ENCODE measurements around the gene COL5A1.

Gene COL5A1

GRCh38 chr9:134880484-134881312 lies 239.1 kb downstream of the COL5A1 start, which contains the start of gene FCN2:
FCN2 (plus strand) TSS chr9:134880810; CDS start chr9:134880822, 12 bp downstream.
- DNase-seq (ENCODE audit: low spot score) = no peak

DNA sequence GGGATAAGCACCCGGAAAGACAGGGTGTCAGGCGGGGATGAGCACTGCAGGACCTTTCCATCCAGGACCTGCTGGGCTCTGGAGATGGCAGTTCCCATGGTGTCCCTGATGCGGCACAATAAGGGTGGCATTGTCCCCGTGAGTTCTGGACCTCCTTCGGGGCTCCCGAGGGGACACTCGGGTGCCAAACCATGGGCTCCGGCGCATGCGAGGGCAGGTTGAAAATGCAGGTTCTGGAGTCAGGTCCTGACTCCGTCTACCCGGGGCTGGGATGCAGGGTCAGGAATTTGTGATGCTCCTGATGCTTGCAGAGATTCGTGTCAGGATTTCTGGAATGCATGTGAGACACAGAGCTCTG lies 239.7 kb downstream of the COL5A1 start:
- peak; percentile 6 for DNase-seq (ENCODE audit: low spot score)

DNA sequence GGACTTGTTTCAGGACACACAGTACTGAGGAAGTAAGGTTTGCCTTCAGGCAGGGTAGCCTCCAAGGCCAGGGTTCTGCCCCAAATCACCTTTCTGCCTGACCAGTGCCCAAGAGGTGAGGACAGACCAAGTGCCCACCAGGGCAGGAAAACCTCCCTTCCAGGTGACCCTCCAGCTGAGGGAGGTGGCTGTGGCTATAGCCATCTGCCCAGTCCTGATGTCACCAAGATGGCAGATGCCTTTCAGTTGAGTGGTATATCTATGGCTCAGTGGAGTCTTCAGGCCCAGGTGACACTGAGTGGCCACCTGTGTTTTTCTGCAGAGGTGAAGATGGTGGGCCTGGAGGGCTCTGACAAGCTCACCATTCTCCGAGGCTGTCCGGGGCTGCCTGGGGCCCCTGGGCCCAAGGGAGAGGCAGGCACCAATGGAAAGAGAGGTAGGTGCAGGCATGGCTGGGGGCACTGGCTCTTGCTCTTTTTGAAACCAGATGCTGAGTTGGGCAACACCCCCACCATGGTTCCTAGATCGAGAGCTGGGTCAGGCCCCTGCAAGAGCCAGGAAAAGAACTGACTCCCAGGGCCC lies 240.7 kb downstream of the COL5A1 start:
- no peak for DNase-seq (ENCODE audit: low spot score)

DNA sequence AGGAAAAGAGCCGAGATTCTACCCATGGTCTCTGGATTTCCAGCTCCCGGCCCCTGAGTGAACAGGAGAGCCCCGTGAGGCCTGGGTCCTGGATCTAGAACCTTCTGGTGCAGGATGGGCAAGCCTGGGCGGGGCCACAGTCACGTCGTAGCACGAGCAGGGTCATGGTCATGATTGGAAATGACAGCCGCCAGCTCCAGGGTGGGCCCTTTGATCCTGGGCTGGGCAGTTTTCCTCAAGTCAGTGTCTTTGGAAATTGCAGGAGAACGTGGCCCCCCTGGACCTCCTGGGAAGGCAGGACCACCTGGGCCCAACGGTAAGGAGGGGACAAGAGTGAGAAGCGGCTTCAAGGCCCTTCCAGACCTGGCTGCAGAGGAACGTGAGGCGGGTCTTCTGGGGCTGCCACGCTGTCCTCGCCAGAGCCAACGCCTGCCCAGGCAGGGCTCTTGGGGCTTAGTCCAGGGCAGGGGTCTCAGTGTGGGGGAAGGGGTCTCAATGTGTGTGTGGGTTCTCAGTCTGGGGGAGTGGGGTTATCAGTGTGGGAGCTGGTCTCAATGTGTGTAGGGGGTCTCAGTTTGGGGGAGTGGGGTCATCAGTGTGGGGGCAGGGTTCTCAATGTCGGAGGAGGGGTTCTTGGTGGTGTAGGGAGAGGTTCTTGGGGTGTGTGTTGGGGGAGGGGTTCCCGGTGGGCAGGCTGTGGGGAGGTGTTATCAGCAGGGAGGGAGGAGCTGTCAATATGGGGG lies 241.6 kb downstream of the COL5A1 start:
- DNase-seq (ENCODE audit: low spot score) = no peak

DNA sequence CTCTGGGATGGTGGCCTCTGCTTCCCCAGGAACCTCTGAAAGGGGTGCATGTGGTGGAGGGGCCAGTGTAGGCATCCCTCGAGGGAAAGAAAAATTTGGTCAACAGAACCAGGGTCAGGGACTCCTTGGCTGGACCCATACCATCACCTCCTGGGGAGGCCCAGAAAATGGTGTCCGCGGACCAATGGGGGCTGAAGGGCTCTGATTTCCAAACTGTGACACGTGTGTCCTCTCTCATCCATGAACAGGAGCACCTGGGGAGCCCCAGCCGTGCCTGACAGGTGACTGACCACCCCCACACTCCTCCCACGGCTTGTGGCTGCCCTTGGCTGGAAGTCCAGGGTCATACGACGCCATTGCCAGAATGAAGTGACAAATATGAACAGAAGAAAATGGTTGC lies 242.9 kb downstream of the COL5A1 start:
- no peak for DNase-seq (ENCODE audit: low spot score)

DNA sequence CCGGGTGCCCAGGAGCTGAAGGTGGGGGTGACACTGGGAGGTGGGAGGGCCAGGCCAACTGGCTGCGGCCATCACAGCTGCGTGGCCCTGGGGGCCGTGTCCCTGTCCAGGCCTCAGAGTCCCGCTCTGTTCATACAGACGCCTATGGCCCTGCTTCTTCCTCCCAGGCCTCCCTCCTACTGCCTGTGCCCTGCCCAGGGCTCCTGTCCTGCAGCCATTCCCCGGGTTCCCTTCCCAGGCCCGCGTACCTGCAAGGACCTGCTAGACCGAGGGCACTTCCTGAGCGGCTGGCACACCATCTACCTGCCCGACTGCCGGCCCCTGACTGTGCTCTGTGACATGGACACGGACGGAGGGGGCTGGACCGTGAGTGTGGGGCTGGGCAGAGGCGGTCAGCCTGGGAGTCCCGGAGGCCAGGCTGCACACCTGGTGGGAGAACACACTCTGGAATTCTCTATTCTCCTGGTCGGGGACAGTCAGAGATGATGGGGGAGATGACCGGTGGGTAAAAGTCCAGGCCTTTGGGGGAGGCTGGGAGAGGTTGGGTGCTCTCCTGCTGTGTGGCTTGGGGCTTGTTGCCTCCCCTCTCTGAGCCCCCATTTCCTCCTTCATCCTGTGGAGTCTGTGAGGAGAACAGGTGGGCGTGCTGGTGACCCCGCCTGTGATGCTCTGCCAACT lies 243.5 kb downstream of the COL5A1 start:
- no peak for DNase-seq (ENCODE audit: low spot score)

GRCh38 chr9:134885679-134886412 lies 244.2 kb downstream of the COL5A1 start:
- DNase-seq (ENCODE audit: low spot score) = no peak

DNA sequence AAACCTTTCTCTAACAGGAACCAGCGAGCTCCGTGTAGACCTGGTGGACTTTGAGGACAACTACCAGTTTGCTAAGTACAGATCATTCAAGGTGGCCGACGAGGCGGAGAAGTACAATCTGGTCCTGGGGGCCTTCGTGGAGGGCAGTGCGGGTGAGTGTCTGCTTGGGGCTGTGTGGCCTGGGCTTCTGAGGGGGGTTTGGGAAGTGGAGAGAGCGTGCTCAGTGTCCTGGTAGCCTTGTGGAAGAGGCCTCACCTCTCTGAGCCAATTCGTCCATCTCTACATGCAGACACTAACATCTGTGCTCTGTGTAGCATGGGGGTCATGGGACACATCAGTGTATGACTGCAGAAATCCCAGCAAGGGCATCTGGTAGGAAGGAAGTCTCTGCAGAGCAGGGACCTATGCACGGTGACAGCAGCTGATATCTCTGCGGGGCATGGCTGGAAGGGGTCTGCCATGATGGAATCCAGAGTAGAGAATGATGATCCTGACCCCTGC lies 244.9 kb downstream of the COL5A1 start:
- no peak for DNase-seq (ENCODE audit: low spot score)

DNA sequence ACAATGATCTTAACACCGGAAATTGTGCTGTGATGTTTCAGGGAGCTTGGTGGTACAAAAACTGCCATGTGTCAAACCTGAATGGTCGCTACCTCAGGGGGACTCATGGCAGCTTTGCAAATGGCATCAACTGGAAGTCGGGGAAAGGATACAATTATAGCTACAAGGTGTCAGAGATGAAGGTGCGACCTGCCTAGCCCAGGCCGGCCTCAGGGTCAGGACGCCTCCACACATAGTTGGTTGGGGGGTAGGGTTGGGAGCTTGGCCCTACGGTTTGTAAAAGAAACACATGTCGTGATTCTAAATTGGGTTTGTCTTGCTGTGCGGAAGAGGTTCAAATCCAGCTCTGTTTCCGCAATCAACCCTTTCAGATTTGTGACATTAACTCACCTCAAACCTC lies 245.6 kb downstream of the COL5A1 start:
- DNase-seq (ENCODE audit: low spot score) = no peak

DNA sequence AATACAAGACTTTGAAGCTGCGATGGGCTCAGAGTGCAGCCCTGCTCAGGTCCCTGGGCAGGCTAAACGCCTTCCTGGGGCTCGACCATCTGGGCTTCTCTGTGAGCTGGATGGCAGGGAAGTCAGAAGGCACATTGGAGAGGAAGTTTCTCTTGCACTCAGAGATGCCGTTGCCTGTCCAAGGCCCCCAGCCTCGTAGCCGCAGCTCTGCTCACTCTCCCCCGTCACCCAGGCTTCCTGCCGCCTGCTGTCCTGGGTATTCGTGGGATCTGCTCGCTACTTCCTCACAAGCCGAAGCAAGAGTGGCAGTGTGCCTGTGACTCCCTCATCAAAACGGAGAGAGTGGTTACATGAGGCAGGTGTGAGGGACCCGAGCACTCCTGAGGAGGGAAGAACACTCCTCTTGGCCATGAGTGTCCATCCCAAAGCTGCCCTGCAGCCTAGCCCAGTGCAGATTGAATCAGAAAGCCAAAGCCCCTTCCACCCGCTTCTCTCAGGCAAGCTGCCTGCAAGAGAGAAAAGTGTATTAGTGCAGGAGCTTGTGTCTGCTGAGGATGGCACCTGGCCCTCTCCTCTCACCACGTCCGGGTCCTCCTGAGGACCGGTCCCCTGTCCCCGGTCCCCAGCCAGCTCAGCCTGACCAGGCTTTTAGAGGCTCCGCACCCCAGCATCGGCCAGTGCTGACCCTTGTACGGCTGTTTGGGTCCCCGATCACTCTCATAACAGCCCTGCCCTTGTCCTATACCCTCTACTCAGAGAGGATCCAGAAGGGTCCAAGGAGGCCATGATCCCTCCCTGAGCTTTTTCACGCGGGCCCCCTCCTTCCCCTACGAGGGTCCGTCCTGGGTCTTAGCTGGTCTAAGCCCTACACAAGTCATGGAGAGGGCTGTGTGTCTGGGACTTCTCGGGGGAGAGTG lies 246.3 kb downstream of the COL5A1 start:
- DNase-seq (ENCODE audit: low spot score) = no peak

- no peak for DNase-seq (ENCODE audit: low spot score)
Measured at GRCh38 chr9:134888603-134889190, 247.1 kb downstream of the COL5A1 start.

GRCh38 chr9:134889386-134890154 lies 248.0 kb downstream of the COL5A1 start:
- DNase-seq (ENCODE audit: low spot score) = no peak

DNA sequence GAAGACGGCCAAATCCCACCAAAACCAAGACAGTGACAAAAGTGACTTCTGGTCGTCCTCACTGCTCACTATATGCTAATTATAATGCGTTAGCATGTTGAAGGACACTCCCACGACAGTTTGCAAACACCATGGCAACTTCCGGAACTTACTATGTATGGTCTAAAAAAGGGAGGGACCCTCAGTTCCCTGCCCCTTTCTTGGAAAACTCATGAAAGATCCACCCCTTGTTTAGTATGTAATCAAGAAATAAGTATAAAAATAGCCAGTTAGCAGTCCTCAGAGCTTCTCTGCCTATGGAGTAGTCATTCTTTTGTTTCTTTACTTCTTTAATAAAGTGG lies 248.5 kb downstream of the COL5A1 start:
- DNase-seq (ENCODE audit: low spot score) = no peak

- DNase-seq (ENCODE audit: low spot score) = no peak
Measured at GRCh38 chr9:134891053-134891452, 249.4 kb downstream of the COL5A1 start.

DNA sequence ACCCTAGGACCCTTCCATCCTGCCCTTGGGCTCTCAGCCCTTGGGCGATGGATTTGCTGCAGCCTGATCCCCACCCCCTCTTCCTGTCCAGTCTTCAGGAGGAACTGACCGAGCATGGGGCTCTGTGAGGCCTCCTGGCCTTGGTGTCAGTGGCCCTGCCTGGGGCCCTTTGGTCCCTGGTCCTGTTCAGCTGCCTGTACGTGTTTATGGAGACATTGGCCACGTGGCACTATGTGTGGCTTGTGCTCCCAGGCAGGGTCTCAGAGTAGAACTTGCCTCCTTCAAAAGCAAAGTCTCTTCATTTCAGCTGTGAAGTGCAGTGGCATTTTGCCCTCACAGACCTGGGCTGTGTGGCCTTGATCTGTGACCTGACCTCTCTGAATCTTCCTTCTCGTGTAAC lies 250.1 kb downstream of the COL5A1 start:
- no peak for DNase-seq (ENCODE audit: low spot score)

DNA sequence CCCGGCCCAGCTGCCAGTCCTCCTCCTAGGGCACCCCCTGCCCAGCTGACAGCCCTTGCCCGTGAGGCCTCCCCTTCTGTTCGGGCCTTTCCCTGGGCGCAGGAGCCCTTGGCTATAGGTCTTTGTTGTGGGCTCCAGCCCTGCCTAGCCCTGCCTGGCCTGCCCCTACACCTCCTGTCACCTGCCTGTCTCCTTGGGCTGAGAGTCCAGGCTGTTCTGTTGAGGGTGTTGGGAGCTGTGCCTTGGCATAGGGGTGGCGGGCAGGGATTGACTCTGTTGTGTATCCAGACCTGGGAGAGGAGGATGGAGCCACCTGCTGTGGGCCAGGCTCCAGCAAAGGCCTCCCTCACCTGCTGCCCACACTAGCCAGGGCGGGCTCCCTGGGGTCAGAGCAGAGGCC lies 250.6 kb downstream of the COL5A1 start:
- no peak for DNase-seq (ENCODE audit: low spot score)

GRCh38 chr9:134892820-134893420 lies 251.3 kb downstream of the COL5A1 start:
- no peak for DNase-seq (ENCODE audit: low spot score)

Measured in AG20443 (cell line).